Keratinocyte (primary cell): ENCODE data around the gene REV1.

ENCODE experiments used
- EZH2 ChIP-seq: IDR thresholded peaks from one replicate; pipeline ENCODE4 v1.6.1; 2012; ENCODE audit warnings: inconsistent platforms, mild to moderate bottlenecking, low read length, moderate library complexity
- TF ChIP-seq, protein P1 (sequence below), 3 experiments: IDR thresholded peaks in 1 of 3; conservative IDR thresholded peaks in 1 of 3; optimal IDR thresholded peaks in 1 of 3; 2 replicates in 2 of 3; 3 replicates in 1 of 3; pipeline versions ENCODE3 to v1.5.1; 2011; ENCODE audit warnings: low read length in 3 of 3, mild to moderate bottlenecking in 3 of 3, moderate library complexity in 2 of 3, control low read depth in 1 of 3, inconsistent platforms in 1 of 3; ENCODE audit not compliant: insufficient read depth in 2 of 3; ENCODE audit errors: extremely low read depth in 1 of 3

DNA sequence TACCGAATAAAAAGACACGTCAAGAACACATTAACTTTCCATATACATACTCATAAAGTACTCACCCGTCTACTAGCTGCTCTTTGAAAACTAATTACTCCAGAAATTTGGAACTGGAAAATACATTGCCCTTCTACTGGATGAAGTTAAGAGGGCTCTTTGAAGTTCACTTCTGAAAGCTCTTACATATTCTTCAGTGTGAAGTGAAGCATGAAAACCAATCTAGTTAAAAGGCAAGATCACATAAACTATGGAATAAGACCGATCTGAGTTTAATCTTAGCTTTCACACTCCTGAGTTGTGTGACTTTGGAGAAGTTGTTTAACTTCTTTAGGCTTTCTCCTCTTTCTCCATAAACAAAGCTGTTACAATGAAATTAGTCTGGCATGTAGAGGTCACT lies 38.5 kb downstream of the REV1 start:
- no peak for TF ChIP-seq EZH2
- TF ChIP-seq, protein P1, sequence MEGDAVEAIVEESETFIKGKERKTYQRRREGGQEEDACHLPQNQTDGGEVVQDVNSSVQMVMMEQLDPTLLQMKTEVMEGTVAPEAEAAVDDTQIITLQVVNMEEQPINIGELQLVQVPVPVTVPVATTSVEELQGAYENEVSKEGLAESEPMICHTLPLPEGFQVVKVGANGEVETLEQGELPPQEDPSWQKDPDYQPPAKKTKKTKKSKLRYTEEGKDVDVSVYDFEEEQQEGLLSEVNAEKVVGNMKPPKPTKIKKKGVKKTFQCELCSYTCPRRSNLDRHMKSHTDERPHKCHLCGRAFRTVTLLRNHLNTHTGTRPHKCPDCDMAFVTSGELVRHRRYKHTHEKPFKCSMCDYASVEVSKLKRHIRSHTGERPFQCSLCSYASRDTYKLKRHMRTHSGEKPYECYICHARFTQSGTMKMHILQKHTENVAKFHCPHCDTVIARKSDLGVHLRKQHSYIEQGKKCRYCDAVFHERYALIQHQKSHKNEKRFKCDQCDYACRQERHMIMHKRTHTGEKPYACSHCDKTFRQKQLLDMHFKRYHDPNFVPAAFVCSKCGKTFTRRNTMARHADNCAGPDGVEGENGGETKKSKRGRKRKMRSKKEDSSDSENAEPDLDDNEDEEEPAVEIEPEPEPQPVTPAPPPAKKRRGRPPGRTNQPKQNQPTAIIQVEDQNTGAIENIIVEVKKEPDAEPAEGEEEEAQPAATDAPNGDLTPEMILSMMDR (optimal IDR thresholded peaks at IDR 0.05 in 1 of 3, IDR thresholded peaks at IDR 0.05 in 1 of 3, conservative IDR thresholded peaks at IDR 0.05 in 1 of 3; ENCODE audit: extremely low read depth in 1 of 3, insufficient read depth in 2 of 3, low read length in 3 of 3), result no peak
